Measurements from ENCODE around the gene LARP1B.
"Not testable (repeated sequence)": the region's sequence is repeated elsewhere in the genome, so short reads cannot be mapped to it uniquely, and the experiment has no call there.

LARP1B gene

GRCh38 chr4:128060699-128061565 lies at the start of gene LARP1B:
Gene LARP1B, plus strand, starts transcription at chr4:128061312. Its CDS starts 13,640 bp downstream, at chr4:128074952.
- ChIA-PET POLR2A (interaction anchor here (0.5 to 1.5 kb wide), 5 partner anchors 9 to 801 kb away, joined by 3 to 15 read pairs (median 4); partner anchors contain the start of genes ABHD18, HSPA4L and MFSD8), CTCF (interaction anchor here (0.8 to 1.5 kb wide), 9 partner anchors 10 to 329 kb away, joined by 3 to 5 read pairs (median 3); partner anchors contain the start of genes ABHD18 and MFSD8)
- DNase-seq (ENCODE audit: extremely low spot score) = peak; percentile 98
- TF ChIP-seq, protein P1, sequence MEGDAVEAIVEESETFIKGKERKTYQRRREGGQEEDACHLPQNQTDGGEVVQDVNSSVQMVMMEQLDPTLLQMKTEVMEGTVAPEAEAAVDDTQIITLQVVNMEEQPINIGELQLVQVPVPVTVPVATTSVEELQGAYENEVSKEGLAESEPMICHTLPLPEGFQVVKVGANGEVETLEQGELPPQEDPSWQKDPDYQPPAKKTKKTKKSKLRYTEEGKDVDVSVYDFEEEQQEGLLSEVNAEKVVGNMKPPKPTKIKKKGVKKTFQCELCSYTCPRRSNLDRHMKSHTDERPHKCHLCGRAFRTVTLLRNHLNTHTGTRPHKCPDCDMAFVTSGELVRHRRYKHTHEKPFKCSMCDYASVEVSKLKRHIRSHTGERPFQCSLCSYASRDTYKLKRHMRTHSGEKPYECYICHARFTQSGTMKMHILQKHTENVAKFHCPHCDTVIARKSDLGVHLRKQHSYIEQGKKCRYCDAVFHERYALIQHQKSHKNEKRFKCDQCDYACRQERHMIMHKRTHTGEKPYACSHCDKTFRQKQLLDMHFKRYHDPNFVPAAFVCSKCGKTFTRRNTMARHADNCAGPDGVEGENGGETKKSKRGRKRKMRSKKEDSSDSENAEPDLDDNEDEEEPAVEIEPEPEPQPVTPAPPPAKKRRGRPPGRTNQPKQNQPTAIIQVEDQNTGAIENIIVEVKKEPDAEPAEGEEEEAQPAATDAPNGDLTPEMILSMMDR (IDR thresholded peaks at IDR 0.05; ENCODE audit: control extremely low read depth, extremely low read depth, low read depth, missing control alignments) = no peak

- no peak for DNase-seq (ENCODE audit: extremely low spot score)
- TF ChIP-seq, protein P1 (IDR thresholded peaks at IDR 0.05; ENCODE audit: control extremely low read depth, extremely low read depth, low read depth, missing control alignments) = no peak
- CTCF ChIA-PET = no interaction called here
- POLR2A ChIA-PET = no interaction called here
Observed at GRCh38 chr4:128025319-128025718, 35.8 kb upstream of the LARP1B start.

DNA sequence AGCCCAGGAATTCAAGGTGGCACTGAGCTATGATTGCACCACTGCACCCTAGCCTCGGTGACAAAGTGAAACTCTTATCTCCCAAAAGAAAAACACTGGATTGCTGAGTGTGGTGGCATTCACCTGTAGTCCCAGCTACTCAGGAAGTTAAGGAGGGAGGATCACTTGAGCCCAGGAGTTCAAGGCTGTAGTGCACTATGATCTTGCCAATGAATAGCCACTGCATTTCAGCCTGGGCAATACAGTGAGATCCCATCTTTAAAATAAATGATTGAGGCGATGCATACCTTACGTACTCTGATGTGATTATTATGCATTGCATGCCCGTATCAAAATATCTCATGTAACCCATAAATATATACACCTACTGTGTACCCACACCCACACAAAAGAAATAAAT lies 31.2 kb upstream of the LARP1B start:
- TF ChIP-seq, protein P1 (IDR thresholded peaks at IDR 0.05; ENCODE audit: control extremely low read depth, extremely low read depth, low read depth, missing control alignments) = no peak
- ChIA-PET POLR2A (no interaction called here), CTCF (interaction anchor here (1.1 kb wide), 1 partner anchor 61 kb away, joined by 3 read pairs; no protein-coding TSS in a partner anchor)
- no peak for DNase-seq (ENCODE audit: extremely low spot score)

DNA sequence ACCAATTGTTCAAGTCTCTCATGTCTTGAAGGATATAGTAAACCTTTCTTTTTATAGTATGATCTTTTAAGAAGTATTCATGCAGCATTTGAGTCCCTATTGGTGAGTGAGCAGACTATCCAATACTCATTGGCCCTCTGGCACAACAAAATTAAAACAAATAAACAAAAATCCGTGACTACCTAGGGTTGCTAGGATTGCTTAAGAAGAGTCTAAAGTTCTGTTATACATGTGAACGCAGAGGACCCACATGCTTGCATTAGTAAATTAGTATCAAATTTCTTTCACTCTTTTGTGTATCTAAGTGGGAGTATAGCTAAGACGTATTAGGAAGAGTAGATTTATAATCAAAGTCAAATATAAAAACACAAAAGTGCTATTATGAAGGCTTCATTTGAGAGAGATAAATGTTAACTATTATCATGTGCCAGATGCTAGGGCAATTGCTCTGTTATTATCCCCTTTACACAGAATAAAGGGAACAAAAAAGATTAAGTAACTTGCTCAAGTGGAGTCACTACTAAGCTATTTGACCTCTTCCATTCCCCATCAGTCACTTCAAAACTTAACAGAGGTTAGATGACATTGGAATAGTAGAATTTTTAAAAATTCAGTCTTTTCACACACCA lies 29.2 kb upstream of the LARP1B start:
- CTCF ChIA-PET = interaction anchor here (0.6 to 1.3 kb wide), 2 partner anchors 26 to 95 kb away, joined by 3 to 4 read pairs; no protein-coding TSS in a partner anchor
- DNase-seq (ENCODE audit: extremely low spot score) = no peak
- POLR2A ChIA-PET = no interaction called here
- TF ChIP-seq, protein P1 (IDR thresholded peaks at IDR 0.05; ENCODE audit: control extremely low read depth, extremely low read depth, low read depth, missing control alignments) = no peak

DNA sequence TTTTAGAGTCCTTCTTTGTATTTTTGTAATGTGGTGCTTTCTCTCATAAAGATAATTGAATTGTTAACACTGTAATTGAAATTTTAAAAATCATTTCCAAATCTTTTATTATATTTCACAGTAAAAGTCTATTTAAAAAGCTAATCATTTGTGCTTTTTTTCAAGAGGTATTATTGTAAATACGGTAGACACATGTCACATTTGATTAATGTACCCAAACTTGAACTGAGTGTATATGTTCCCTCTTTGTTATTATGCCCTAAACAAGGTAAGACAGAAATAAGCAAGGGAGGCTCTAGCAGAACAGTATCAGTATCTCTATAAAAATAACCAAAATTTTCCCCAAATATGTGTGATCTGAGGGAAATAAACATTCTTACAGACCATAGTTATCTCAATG lies 21.5 kb upstream of the LARP1B start:
- DNase-seq (ENCODE audit: extremely low spot score) = no peak
- ChIA-PET POLR2A (no interaction called here), CTCF (no interaction called here)
- TF ChIP-seq, protein P1 (IDR thresholded peaks at IDR 0.05; ENCODE audit: control extremely low read depth, extremely low read depth, low read depth, missing control alignments) = no peak

DNA sequence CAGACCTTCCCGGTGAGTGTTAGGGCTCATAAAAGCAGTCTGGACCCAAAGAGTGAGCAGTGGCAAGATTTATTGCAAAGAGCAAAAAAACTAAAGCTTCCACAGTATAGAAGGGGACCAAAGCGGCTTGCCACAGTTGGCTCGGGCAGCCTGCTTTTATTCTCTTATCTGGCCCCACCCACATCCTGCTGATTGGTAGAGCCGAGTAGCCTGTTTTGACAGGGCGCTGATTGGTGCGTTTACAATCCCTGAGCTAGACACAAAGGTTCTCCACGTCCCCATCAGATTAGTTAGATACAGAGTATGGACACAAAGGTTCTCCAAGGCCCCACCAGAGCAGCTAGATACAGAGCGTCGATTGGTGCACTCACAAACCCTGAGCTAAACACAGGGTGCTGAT lies 14.1 kb upstream of the LARP1B start:
- CTCF ChIA-PET = interaction anchor here (1.1 kb wide), 1 partner anchor 14 kb away, joined by 3 read pairs; the partner anchor contains the start of gene LARP1B
- POLR2A ChIA-PET = not testable (repeated sequence)

GRCh38 chr4:128047514-128047913 lies 13.6 kb upstream of the LARP1B start:
- DNase-seq (ENCODE audit: extremely low spot score); CTCF ChIA-PET; POLR2A ChIA-PET: not testable (repeated sequence)

More for the DNA sequence above, 14.1 kb upstream of the LARP1B start:
- not testable (repeated sequence) for DNase-seq (ENCODE audit: extremely low spot score)

DNA sequence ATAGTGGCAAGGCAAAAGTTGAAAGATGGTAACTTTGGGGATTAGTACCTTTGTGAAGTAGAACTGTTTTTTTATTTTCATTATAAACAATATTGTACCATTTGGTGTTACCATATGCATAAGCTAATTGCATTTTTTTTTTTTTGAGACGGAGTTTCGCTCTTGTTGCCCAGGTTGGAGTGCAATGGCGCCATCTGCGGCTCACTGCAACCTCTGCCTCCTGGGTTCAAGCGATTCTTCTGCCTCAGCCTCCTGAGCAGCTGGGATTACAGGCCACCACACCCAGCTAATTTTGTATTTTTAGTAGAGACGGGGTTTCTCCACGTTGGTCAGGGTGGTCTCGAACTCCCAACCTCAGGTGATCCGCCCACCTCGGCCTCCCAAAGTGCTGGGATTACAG lies 9.9 kb upstream of the LARP1B start:
- ChIA-PET CTCF (interaction anchor here (0.8 to 1.3 kb wide), 3 partner anchors 10 to 87 kb away, joined by 3 to 6 read pairs (median 4); partner anchors contain the start of gene LARP1B), POLR2A (interaction anchor here (0.6 kb wide), 1 partner anchor 20 kb away, joined by 6 read pairs; no protein-coding TSS in a partner anchor)
- DNase-seq (ENCODE audit: extremely low spot score) = not testable (repeated sequence)

DNA sequence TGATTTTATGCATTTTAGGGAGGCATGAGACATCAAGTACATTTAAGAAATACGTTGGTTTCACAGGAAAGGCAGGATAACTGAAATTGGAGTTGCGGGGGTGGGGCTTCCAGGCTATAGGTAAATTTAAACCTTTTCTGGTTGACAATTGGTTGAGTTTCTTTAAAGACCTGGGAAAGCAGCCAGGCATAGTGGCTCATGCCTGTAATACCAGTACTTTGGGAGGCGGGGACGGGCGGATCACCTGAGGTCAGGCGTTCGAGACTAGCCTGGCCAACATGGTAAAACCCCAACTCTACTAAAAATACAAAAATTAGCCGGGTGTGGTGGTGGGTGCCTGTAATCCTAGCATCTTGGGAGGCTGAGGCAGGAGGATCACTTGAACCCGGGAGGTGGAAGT lies 6.2 kb upstream of the LARP1B start:
- POLR2A ChIA-PET; CTCF ChIA-PET; DNase-seq (ENCODE audit: extremely low spot score): not testable (repeated sequence)

DNA sequence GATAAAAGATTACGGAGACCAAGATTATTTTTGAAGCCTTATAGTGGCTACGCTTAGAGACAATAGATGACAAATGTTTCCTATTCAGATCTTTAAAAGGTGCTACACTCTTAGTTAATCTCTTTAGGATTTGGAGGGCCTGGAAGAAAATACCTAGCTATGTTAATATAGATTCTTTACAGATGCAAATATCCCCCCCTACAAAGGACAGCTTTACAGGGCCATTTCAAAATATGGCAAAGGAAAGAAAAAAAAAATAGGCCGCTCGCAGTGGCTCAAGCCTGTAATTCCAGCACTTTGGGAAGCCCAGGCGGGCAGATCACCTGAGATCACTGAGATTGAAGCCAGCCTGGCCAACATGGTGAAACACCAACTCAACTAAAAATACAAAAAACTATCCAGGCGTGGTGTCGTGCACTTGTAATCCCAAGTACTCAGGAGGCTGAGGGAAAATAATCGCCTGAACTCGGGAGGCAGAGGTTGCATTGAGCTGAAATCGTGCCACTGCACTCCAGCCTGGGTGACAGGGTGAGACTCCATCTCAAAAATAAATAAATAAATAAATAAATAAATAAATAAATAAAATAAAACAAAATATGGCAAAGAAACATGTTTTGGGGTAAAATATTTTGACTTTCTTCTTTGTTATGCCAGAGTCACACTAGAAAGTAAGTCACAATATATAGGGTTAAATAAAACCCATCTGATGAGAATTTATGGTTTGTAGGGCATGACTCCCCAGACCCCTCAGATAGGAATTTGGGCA lies 5.5 kb upstream of the LARP1B start:
- DNase-seq (ENCODE audit: extremely low spot score) = not testable (repeated sequence)
- CTCF ChIA-PET = interaction anchor here (1.6 kb wide), 1 partner anchor 10 kb away, joined by 3 read pairs; no protein-coding TSS in a partner anchor
- POLR2A ChIA-PET = interaction anchor here (0.7 kb wide), 1 partner anchor 90 kb away, joined by 5 read pairs; the partner anchor contains the start of genes ABHD18 and MFSD8

All from GM10248 (cell line).